Measurements from ENCODE around the gene TBC1D13.

TBC1D13 gene

GRCh38 chr9:128809831-128810230, 22.8 kb downstream of the TBC1D13 start:
- no peak overlapping the region for H3K4me3 ChIP-seq (ENCODE audit: control insufficient read depth, low read depth, low read length)
- no peak for DNase-seq (ENCODE audit: low read depth)
- TF ChIP-seq, protein P1, sequence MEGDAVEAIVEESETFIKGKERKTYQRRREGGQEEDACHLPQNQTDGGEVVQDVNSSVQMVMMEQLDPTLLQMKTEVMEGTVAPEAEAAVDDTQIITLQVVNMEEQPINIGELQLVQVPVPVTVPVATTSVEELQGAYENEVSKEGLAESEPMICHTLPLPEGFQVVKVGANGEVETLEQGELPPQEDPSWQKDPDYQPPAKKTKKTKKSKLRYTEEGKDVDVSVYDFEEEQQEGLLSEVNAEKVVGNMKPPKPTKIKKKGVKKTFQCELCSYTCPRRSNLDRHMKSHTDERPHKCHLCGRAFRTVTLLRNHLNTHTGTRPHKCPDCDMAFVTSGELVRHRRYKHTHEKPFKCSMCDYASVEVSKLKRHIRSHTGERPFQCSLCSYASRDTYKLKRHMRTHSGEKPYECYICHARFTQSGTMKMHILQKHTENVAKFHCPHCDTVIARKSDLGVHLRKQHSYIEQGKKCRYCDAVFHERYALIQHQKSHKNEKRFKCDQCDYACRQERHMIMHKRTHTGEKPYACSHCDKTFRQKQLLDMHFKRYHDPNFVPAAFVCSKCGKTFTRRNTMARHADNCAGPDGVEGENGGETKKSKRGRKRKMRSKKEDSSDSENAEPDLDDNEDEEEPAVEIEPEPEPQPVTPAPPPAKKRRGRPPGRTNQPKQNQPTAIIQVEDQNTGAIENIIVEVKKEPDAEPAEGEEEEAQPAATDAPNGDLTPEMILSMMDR (conservative IDR thresholded peaks at IDR 0.05; ENCODE audit: control insufficient read depth, insufficient read depth, low read depth, low read length), result no peak

DNA sequence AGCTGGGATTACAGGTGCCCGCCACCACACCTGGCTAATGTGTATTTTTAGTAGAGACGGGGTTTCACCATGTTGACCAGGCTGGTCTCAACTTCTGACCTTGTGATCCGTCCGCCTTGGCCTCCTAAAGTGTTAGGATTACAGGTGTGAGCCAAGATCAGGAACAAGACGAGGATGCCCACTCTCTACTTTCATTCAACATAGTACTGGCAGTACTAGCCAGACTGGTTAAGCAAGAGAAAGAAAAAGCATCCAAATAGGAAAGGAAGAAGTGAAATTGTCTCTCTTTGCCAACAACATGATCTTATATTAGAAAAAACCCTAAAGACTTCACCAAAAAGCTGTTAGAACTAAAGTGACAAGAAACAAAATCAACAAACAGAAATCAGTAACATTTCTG, 23.8 kb downstream of the TBC1D13 start:
- TF ChIP-seq, protein P1 (conservative IDR thresholded peaks at IDR 0.05; ENCODE audit: control insufficient read depth, insufficient read depth, low read depth, low read length), result no peak
- no peak overlapping the region for H3K4me3 ChIP-seq (ENCODE audit: control insufficient read depth, low read depth, low read length)

DNA sequence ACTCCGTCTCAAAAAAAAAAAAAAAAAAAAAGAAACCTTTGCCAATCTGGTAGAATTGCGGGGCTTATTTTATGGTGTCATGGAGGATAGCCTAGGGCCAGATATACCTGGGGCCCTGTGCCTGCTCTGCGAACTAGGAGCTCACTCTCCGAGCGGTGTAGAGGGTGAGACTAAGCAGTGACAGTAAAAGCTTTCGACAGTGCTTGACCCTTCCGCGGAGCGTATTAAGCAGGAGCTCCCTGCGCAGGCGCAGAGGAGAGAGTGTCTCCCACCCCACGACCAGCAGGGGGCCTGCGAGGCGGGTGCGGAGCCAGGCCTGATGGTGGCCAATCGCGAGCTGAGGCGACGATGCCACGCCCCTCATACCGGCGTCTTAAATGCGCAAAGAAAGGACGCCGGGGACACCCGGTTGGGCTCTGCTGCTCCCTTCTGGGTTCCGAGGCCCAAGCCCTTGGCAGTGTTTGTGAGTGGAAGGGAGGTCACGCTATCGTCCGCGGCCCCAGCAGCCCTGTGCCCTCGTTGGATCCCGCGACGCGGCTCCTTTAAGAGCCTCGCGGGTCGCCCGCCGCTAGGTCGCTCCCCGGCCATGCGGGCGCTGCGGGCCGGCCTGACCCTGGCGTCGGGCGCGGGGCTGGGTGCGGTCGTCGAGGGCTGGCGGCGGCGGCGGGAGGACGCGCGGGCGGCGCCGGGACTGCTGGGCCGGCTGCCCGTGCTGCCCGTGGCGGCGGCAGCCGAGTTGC, 31.2 kb downstream of the TBC1D13 start, which contains the start of gene ENDOG:
ENDOG (plus strand) TSS at position 402 of the 740 bp plus-strand sequence; CDS start at position 587, 185 bp downstream.
- peak; percentile 95 for DNase-seq (ENCODE audit: low read depth)
- TF ChIP-seq, protein P1 (conservative IDR thresholded peaks at IDR 0.05; ENCODE audit: control insufficient read depth, insufficient read depth, low read depth, low read length), result peak; percentile 95
- peak within 1 kb of the TSS; percentile 62 for H3K4me3 ChIP-seq (ENCODE audit: control insufficient read depth, low read depth, low read length)

More for the DNA sequence above, 23.8 kb downstream of the TBC1D13 start:
- DNase-seq (ENCODE audit: low read depth), result no peak

- peak overlapping the region; percentile 62 for H3K4me3 ChIP-seq (ENCODE audit: control insufficient read depth, low read depth, low read length)
- DNase-seq (ENCODE audit: low read depth), result no peak
- TF ChIP-seq, protein P1 (conservative IDR thresholded peaks at IDR 0.05; ENCODE audit: control insufficient read depth, insufficient read depth, low read depth, low read length), result no peak
Measured at GRCh38 chr9:128818839-128819715, 32.0 kb downstream of the TBC1D13 start.

DNA sequence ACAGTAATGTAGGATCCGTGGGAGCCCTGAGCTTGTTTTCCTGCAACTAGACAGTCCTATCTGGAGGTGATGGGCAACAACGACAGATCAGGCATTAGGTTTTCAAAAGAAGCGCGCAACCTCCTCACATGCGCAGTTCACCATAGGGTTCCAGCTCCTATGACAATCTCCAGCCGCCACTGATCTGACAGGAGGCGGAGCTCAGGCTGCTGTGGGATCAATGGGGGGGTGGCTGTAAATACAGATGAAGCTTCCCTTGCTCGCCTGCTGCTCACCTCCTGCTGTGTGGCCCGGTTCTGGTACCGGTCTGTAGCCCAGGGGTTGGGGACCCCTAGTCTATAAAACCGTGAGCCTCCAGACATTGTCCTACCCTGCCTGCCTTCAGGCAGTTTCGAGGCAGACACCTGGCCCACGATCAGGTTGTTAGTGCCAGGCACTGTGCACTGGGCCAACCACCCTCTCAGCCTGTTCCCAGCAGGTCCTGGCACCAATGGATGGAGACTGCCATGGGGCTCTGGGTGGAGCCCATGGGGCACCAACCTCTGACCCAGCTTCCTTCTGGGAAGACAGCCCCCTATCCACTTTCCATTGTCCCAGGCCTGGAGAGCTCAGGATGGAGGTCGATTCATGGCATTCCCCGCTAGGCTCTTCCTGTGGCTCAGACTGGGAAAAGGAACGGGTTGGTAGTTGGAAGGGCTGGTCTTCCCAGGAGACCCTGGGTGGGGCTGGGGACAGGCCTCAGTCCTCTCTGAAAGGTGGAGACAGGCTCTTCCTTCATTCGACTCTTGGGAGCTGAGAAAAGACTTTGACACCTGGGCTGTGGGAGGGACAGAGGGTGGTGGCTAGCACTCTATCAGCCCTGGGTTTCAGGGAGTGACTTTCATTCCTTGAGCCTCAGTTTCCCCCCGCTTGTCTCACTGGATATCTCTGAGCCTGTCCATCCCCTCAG, 32.9 kb downstream of the TBC1D13 start:
- DNase-seq (ENCODE audit: low read depth), result peak; percentile 13
- TF ChIP-seq, protein P1 (conservative IDR thresholded peaks at IDR 0.05; ENCODE audit: control insufficient read depth, insufficient read depth, low read depth, low read length), result no peak
- H3K4me3 ChIP-seq (ENCODE audit: control insufficient read depth, low read depth, low read length), result no peak overlapping the region

All from fibroblast of mammary gland (primary cell).